ENCODE measurements around the gene FKBP1B. TPM values are rescaled to one million over a fixed set of nuclear protein-coding genes. Genes with fewer than 3 reads are reported as not detected.

The FKBP1B gene
- polyA plus RNA-seq, 1 of the 3 experiments (the other 2 are of a cell fraction), result 69.7 TPM

DNA sequence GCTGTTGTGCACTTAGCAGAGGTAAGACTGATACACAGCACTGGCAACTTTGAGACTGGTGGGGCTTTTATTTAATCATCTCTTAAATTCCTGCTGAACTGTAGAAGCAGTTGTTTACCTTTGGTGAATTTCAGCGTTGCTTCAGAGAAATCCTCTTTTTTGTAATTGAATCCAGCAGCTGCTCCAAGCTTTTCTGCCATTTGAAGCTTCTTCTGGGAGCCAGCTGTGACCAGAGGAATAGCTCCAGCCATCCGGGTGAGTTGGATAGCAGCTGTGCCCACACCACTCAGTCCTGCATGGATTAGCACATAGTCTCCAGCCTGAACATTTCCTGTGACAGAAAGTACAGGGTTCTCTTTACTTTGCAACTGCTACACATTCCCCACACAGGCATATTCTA lies 31.2 kb downstream of the FKBP1B start:
- Histone ChIP-seq H2AFZ (ENCODE audit: low read depth) (no peak overlapping the region), H3K4me3 (ENCODE audit: low read depth in 2 of 2, low read length in 1 of 2) (no peak overlapping the region), H3K9ac (no peak overlapping the region), H3K79me2 (ENCODE audit: insufficient read depth) (peaks cover 17% of the 10 kb centered on the region), H3K27me3 (ENCODE audit: insufficient read depth) (no peaks in the 10 kb centered on the region), H3K27ac (ENCODE audit: low read depth in 2 of 2, low read length in 1 of 2) (no peak overlapping the region), H3K36me3 (replicated peaks in 1 of 2; ENCODE audit: control insufficient read depth in 1 of 2, insufficient read depth in 2 of 2, low read length in 1 of 2) (peaks cover 30 to 35% of the 10 kb centered on the region in 2 experiments), H3F3A (replicated peaks; ENCODE audit: insufficient read depth) (peaks cover 52% of the 10 kb centered on the region), H3K9me2 (no peaks in the 10 kb centered on the region), H3K9me3 (no peaks in the 10 kb centered on the region), H3K4me2 (no peak overlapping the region), H3K4me1 (ENCODE audit: control insufficient read depth in 1 of 2, insufficient read depth in 2 of 2, low read depth in 1 of 2, low read length in 1 of 2) (peaks cover 0 to 27% of the 10 kb centered on the region in 2 experiments; a peak in 2 of 4 replicates), H4K20me1 (ENCODE audit: insufficient read depth) (no peaks in the 10 kb centered on the region)
- ChIA-PET CTCF (interaction anchor here (1.3 to 5.8 kb wide), 5 partner anchors 20 to 255 kb away, joined by 4 to 68 read pairs (median 9); partner anchors contain the start of gene ATAD2B), POLR2A (interaction anchor here (1.3 kb wide), 1 partner anchor 153 kb away, joined by 4 read pairs; the partner anchor contains the start of gene ATAD2B)
- no peak for TF ChIP-seq POLR2AphosphoS5 (IDR thresholded peaks at IDR 0.05; ENCODE audit: low read depth, low read length)
- no peak for TF ChIP-seq NFIC (IDR thresholded peaks at IDR 0.05; ENCODE audit: borderline replicate concordance)
- no peak for TF ChIP-seq JUND (IDR thresholded peaks at IDR 0.05)
- no peak for DNase-seq
- WGBS (ENCODE audit: low lambda C conversion rate), result 66% methylated on average over 2 of the region's 2 CpGs

DNA sequence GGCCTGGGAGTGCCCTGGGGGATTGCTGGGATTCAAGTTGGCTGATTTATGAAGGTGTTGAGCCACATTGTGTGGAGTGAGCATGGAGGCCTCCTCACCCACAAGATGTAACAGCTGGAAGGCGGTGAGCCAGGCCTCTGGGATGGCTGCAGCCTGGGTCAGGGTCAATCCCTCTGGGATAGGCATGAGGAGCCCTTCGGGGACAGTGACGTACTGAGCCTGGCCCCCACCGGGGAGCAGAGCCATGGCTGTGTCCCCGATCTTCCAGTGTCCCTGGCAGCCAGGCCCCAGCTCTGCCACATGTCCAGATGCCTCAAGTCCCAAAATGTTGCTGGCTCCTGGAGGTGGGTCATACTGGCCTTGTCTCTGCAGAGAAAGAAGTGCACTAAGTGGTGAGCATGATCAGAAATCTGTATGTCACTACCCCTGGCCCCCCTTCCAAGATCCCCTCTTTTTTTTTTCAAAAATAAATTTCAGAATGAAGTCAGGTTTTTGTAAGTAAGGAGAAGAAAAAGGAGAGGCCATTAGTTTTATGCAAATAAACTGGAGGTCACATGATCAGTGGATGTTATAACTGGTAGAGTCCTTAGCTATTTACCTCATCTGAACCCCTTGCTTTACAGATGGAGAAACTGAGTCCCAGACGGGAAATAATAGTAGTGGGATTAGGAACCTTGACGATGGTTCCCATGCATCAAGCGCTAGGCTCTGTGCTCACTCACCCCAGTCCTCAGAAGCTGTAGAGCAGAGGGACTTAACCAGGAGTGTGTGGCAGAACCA lies 33.4 kb downstream of the FKBP1B start:
- peak overlapping the region; percentile 82 for H3K9ac ChIP-seq
- H3K4me1 ChIP-seq (ENCODE audit: control insufficient read depth in 1 of 2, insufficient read depth in 2 of 2, low read depth in 1 of 2, low read length in 1 of 2), result peaks cover 0 to 21% of the 10 kb centered on the region in 2 experiments; a peak in 2 of 4 replicates
- H3K79me2 ChIP-seq (ENCODE audit: insufficient read depth), result peaks cover 13% of the 10 kb centered on the region; the same call in 1 of the 2 replicates
- no peak for DNase-seq
- no peak for TF ChIP-seq GABPA (IDR thresholded peaks at IDR 0.05; ENCODE audit: low read depth)
- TF ChIP-seq, protein P1, sequence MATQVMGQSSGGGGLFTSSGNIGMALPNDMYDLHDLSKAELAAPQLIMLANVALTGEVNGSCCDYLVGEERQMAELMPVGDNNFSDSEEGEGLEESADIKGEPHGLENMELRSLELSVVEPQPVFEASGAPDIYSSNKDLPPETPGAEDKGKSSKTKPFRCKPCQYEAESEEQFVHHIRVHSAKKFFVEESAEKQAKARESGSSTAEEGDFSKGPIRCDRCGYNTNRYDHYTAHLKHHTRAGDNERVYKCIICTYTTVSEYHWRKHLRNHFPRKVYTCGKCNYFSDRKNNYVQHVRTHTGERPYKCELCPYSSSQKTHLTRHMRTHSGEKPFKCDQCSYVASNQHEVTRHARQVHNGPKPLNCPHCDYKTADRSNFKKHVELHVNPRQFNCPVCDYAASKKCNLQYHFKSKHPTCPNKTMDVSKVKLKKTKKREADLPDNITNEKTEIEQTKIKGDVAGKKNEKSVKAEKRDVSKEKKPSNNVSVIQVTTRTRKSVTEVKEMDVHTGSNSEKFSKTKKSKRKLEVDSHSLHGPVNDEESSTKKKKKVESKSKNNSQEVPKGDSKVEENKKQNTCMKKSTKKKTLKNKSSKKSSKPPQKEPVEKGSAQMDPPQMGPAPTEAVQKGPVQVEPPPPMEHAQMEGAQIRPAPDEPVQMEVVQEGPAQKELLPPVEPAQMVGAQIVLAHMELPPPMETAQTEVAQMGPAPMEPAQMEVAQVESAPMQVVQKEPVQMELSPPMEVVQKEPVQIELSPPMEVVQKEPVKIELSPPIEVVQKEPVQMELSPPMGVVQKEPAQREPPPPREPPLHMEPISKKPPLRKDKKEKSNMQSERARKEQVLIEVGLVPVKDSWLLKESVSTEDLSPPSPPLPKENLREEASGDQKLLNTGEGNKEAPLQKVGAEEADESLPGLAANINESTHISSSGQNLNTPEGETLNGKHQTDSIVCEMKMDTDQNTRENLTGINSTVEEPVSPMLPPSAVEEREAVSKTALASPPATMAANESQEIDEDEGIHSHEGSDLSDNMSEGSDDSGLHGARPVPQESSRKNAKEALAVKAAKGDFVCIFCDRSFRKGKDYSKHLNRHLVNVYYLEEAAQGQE (IDR thresholded peaks at IDR 0.05; ENCODE audit: low read depth, low read length), result no peak
- no peak for TF ChIP-seq FOXJ3 (CRISPR knock-in tag; IDR thresholded peaks at IDR 0.05)
- no peak for TF ChIP-seq FOSL2 (IDR thresholded peaks at IDR 0.05; ENCODE audit: borderline replicate concordance, low read depth)
- TF ChIP-seq RCOR1 (IDR thresholded peaks at IDR 0.05; ENCODE audit: low read length), result no peak; the same call in 1 of the 2 replicates
- no peak for TF ChIP-seq EZH2phosphoT487 (IDR thresholded peaks at IDR 0.05; ENCODE audit: borderline replicate concordance, low read depth)
- TF ChIP-seq, protein P2, sequence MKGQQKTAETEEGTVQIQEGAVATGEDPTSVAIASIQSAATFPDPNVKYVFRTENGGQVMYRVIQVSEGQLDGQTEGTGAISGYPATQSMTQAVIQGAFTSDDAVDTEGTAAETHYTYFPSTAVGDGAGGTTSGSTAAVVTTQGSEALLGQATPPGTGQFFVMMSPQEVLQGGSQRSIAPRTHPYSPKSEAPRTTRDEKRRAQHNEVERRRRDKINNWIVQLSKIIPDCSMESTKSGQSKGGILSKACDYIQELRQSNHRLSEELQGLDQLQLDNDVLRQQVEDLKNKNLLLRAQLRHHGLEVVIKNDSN (IDR thresholded peaks at IDR 0.05; ENCODE audit: borderline replicate concordance, low read depth), result no peak; the same call in 1 of the 2 replicates
- TF ChIP-seq RFX5 (IDR thresholded peaks at IDR 0.05; ENCODE audit: low read length), result no peak
- TF ChIP-seq RXRA (IDR thresholded peaks at IDR 0.05; ENCODE audit: borderline replicate concordance, low read depth), result no peak
- TF ChIP-seq, protein P3, sequence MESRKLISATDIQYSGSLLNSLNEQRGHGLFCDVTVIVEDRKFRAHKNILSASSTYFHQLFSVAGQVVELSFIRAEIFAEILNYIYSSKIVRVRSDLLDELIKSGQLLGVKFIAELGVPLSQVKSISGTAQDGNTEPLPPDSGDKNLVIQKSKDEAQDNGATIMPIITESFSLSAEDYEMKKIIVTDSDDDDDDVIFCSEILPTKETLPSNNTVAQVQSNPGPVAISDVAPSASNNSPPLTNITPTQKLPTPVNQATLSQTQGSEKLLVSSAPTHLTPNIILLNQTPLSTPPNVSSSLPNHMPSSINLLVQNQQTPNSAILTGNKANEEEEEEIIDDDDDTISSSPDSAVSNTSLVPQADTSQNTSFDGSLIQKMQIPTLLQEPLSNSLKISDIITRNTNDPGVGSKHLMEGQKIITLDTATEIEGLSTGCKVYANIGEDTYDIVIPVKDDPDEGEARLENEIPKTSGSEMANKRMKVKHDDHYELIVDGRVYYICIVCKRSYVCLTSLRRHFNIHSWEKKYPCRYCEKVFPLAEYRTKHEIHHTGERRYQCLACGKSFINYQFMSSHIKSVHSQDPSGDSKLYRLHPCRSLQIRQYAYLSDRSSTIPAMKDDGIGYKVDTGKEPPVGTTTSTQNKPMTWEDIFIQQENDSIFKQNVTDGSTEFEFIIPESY (IDR thresholded peaks at IDR 0.05; ENCODE audit: borderline replicate concordance, low read depth), result no peak
- no peak for TF ChIP-seq GATA2 (CRISPR knock-in tag; IDR thresholded peaks at IDR 0.05)
- no peak for TF ChIP-seq MEF2A (IDR thresholded peaks at IDR 0.05; ENCODE audit: borderline replicate concordance, low read depth)
- no peak for TF ChIP-seq MXI1 (IDR thresholded peaks at IDR 0.05; ENCODE audit: low read depth, low read length)
- no peak for TF ChIP-seq NFIC (IDR thresholded peaks at IDR 0.05; ENCODE audit: borderline replicate concordance)
- TF ChIP-seq NRF1 (IDR thresholded peaks at IDR 0.05; ENCODE audit: low read depth, low read length), result no peak
- H3K4me2 ChIP-seq, result peak overlapping the region; percentile 87
- CTCF ChIA-PET, result interaction anchor here (0.6 to 5.8 kb wide), 33 partner anchors 9 to 903 kb away, joined by 3 to 75 read pairs (median 6); partner anchors contain the start of genes ATAD2B, FAM228B, FKBP1B and ITSN2
- H3F3A ChIP-seq (replicated peaks; ENCODE audit: insufficient read depth), result peaks cover 40% of the 10 kb centered on the region
- H4K20me1 ChIP-seq (ENCODE audit: insufficient read depth), result no peaks in the 10 kb centered on the region
- no peaks in the 10 kb centered on the region for H3K9me2 ChIP-seq
- H2AFZ ChIP-seq (ENCODE audit: low read depth), result peak overlapping the region; percentile 95
- peaks cover 30 to 38% of the 10 kb centered on the region in 2 experiments for H3K36me3 ChIP-seq (replicated peaks in 1 of 2; ENCODE audit: control insufficient read depth in 1 of 2, insufficient read depth in 2 of 2, low read length in 1 of 2)
- H3K27me3 ChIP-seq (ENCODE audit: insufficient read depth), result no peaks in the 10 kb centered on the region
- POLR2A ChIA-PET, result interaction anchor here (0.7 to 3.0 kb wide), 11 partner anchors 28 to 744 kb away, joined by 4 to 66 read pairs (median 6); partner anchors contain the start of genes ATAD2B, CENPO, FAM228B and FKBP1B
- H3K27ac ChIP-seq (ENCODE audit: low read depth in 2 of 2, low read length in 1 of 2), result peak overlapping the region; percentile 86 to 95
- 85% methylated on average over 8 of the region's 8 CpGs for WGBS (ENCODE audit: low lambda C conversion rate)
- H3K9me3 ChIP-seq, result no peaks in the 10 kb centered on the region
- peak overlapping the region; percentile 66 to 72 for H3K4me3 ChIP-seq (ENCODE audit: low read depth in 2 of 2, low read length in 1 of 2)
